ENCODE data around the gene IL10RB.
"Not testable (repeated sequence)": the region's sequence is repeated elsewhere in the genome, so short reads cannot be mapped to it uniquely, and the experiment has no call there.

The IL10RB gene

GRCh38 chr21:33238565-33239255, 27.5 kb upstream of the IL10RB start:
- no peak overlapping the region for H3K4me3 ChIP-seq (ENCODE audit: low read depth in 1 of 2, low read length in 2 of 2)
- no peaks in the 10 kb centered on the region for H3K27me3 ChIP-seq (ENCODE audit: insufficient read depth, low read length, poor library complexity)
- peaks cover 43% of the 10 kb centered on the region for H3K36me3 ChIP-seq (ENCODE audit: insufficient read depth, low read length)
- no peak for TF ChIP-seq CTCF (IDR thresholded peaks at IDR 0.05; ENCODE audit: borderline replicate concordance, extremely low read depth, low read length, poor library complexity, severe bottlenecking)
- TF ChIP-seq EZH2 (IDR thresholded peaks at IDR 0.05; ENCODE audit: borderline replicate concordance, low read depth, low read length, severe bottlenecking) = no peak
- DNase-seq (no peak), ATAC-seq (ENCODE audit: insufficient read depth, low read depth) (no peak)
- peak overlapping the region; percentile 63 for H3K27ac ChIP-seq (ENCODE audit: low read length)
- H3K9me3 ChIP-seq (ENCODE audit: insufficient read depth, low read length, severe bottlenecking) = no peaks in the 10 kb centered on the region
- no peak overlapping the region for H2AFZ ChIP-seq (ENCODE audit: low read depth, low read length)
- no peak overlapping the region for H3K9ac ChIP-seq (ENCODE audit: low read depth, low read length)
- no peak overlapping the region for H3K4me2 ChIP-seq (ENCODE audit: insufficient read depth, low read length)
- peaks cover 31% of the 10 kb centered on the region; the same call in 1 of the 2 replicates for H4K20me1 ChIP-seq (ENCODE audit: insufficient read depth, low read length)
- peaks cover 83% of the 10 kb centered on the region for H3K4me1 ChIP-seq (ENCODE audit: insufficient read depth, low read length)
- peaks cover 93% of the 10 kb centered on the region for H3K79me2 ChIP-seq (ENCODE audit: insufficient read depth, low read length)

GRCh38 chr21:33239559-33240127, 26.5 kb upstream of the IL10RB start:
- H3K9ac ChIP-seq (ENCODE audit: low read depth, low read length); H3K4me2 ChIP-seq (ENCODE audit: insufficient read depth, low read length); H3K27me3 ChIP-seq (ENCODE audit: insufficient read depth, low read length, poor library complexity); H3K9me3 ChIP-seq (ENCODE audit: insufficient read depth, low read length, severe bottlenecking); ATAC-seq (ENCODE audit: insufficient read depth, low read depth); DNase-seq; H2AFZ ChIP-seq (ENCODE audit: low read depth, low read length); H3K4me3 ChIP-seq (ENCODE audit: low read depth in 1 of 2, low read length in 2 of 2): not testable (repeated sequence)
- peaks cover 86% of the 10 kb centered on the region for H3K4me1 ChIP-seq (ENCODE audit: insufficient read depth, low read length)
- peak overlapping the region; percentile 63 for H3K27ac ChIP-seq (ENCODE audit: low read length)
- peaks cover 45% of the 10 kb centered on the region for H3K36me3 ChIP-seq (ENCODE audit: insufficient read depth, low read length)
- H3K79me2 ChIP-seq (ENCODE audit: insufficient read depth, low read length) = peaks cover 88% of the 10 kb centered on the region
- peaks cover 28% of the 10 kb centered on the region; the same call in 1 of the 2 replicates for H4K20me1 ChIP-seq (ENCODE audit: insufficient read depth, low read length)

- Histone ChIP-seq H3K9ac (ENCODE audit: low read depth, low read length) (no peak overlapping the region), H3K36me3 (ENCODE audit: insufficient read depth, low read length) (peaks cover 46% of the 10 kb centered on the region), H3K4me2 (ENCODE audit: insufficient read depth, low read length) (no peak overlapping the region), H3K4me1 (ENCODE audit: insufficient read depth, low read length) (peaks cover 81% of the 10 kb centered on the region), H3K27ac (ENCODE audit: low read length) (peak overlapping the region; percentile 45; the same call in 1 of the 2 replicates), H2AFZ (ENCODE audit: low read depth, low read length) (no peak overlapping the region), H3K79me2 (ENCODE audit: insufficient read depth, low read length) (peaks cover 88% of the 10 kb centered on the region), H3K4me3 (ENCODE audit: low read depth in 1 of 2, low read length in 2 of 2) (no peak overlapping the region), H3K27me3 (ENCODE audit: insufficient read depth, low read length, poor library complexity) (no peaks in the 10 kb centered on the region), H4K20me1 (ENCODE audit: insufficient read depth, low read length) (peaks cover 21% of the 10 kb centered on the region; the same call in 1 of the 2 replicates), H3K9me3 (ENCODE audit: insufficient read depth, low read length, severe bottlenecking) (no peaks in the 10 kb centered on the region)
- ATAC-seq (ENCODE audit: insufficient read depth, low read depth) = no peak
- TF ChIP-seq EZH2 (IDR thresholded peaks at IDR 0.05; ENCODE audit: borderline replicate concordance, low read depth, low read length, severe bottlenecking) = no peak
- no peak for TF ChIP-seq CTCF (IDR thresholded peaks at IDR 0.05; ENCODE audit: borderline replicate concordance, extremely low read depth, low read length, poor library complexity, severe bottlenecking)
- no peak for DNase-seq
Measured at GRCh38 chr21:33240404-33240803, 25.8 kb upstream of the IL10RB start.

- TF ChIP-seq CTCF (IDR thresholded peaks at IDR 0.05; ENCODE audit: borderline replicate concordance, extremely low read depth, low read length, poor library complexity, severe bottlenecking) (no peak), EZH2 (IDR thresholded peaks at IDR 0.05; ENCODE audit: borderline replicate concordance, low read depth, low read length, severe bottlenecking) (no peak)
- H3K36me3 ChIP-seq (ENCODE audit: insufficient read depth, low read length) = peaks cover 50% of the 10 kb centered on the region
- peaks cover 78% of the 10 kb centered on the region for H3K79me2 ChIP-seq (ENCODE audit: insufficient read depth, low read length)
- peak; percentile 61 for DNase-seq
- ATAC-seq (ENCODE audit: insufficient read depth, low read depth) = peak; percentile 76
- no peaks in the 10 kb centered on the region for H3K9me3 ChIP-seq (ENCODE audit: insufficient read depth, low read length, severe bottlenecking)
- H3K9ac ChIP-seq (ENCODE audit: low read depth, low read length) = no peak overlapping the region
- H3K27me3 ChIP-seq (ENCODE audit: insufficient read depth, low read length, poor library complexity) = no peaks in the 10 kb centered on the region
- H4K20me1 ChIP-seq (ENCODE audit: insufficient read depth, low read length) = peaks cover 12% of the 10 kb centered on the region; the same call in 1 of the 2 replicates
- no peak overlapping the region for H3K4me2 ChIP-seq (ENCODE audit: insufficient read depth, low read length)
- H3K4me1 ChIP-seq (ENCODE audit: insufficient read depth, low read length) = peaks cover 70% of the 10 kb centered on the region
- peak overlapping the region; percentile 52 for H3K27ac ChIP-seq (ENCODE audit: low read length)
- H2AFZ ChIP-seq (ENCODE audit: low read depth, low read length) = no peak overlapping the region
- H3K4me3 ChIP-seq (ENCODE audit: low read depth in 1 of 2, low read length in 2 of 2) = no peak overlapping the region
Measured at GRCh38 chr21:33241846-33242245, 24.3 kb upstream of the IL10RB start.

- not testable (repeated sequence) for H4K20me1 ChIP-seq (ENCODE audit: insufficient read depth, low read length); H3K27me3 ChIP-seq (ENCODE audit: insufficient read depth, low read length, poor library complexity); H3K4me3 ChIP-seq (ENCODE audit: low read depth in 1 of 2, low read length in 2 of 2); H3K9me3 ChIP-seq (ENCODE audit: insufficient read depth, low read length, severe bottlenecking); DNase-seq; H3K4me2 ChIP-seq (ENCODE audit: insufficient read depth, low read length); H2AFZ ChIP-seq (ENCODE audit: low read depth, low read length); ATAC-seq (ENCODE audit: insufficient read depth, low read depth)
- Histone ChIP-seq H3K9ac (ENCODE audit: low read depth, low read length) (peak overlapping the region; percentile 44; the same call in 1 of the 2 replicates), H3K36me3 (ENCODE audit: insufficient read depth, low read length) (peaks cover 58% of the 10 kb centered on the region), H3K79me2 (ENCODE audit: insufficient read depth, low read length) (peaks cover 74% of the 10 kb centered on the region), H3K27ac (ENCODE audit: low read length) (peak overlapping the region; percentile 82; the same call in 1 of the 2 replicates), H3K4me1 (ENCODE audit: insufficient read depth, low read length) (peaks cover 60% of the 10 kb centered on the region)
Measured at GRCh38 chr21:33242846-33243245, 23.3 kb upstream of the IL10RB start.

Data from DND-41 (cell line).